SU-DHL-6 (cell line): ENCODE results near the gene CLCN7.

Experiments
- CTCF ChIP-seq: fragments of 200-600 bp; sonication (generic); IDR thresholded peaks from one replicate; pipeline ENCODE4 v1.5.1; 2017; ENCODE audit warnings: antibody characterized with exemption, mild to moderate bottlenecking, low read length, moderate library complexity; ENCODE audit not compliant: insufficient read depth, poor library complexity, severe bottlenecking
- EZH2phosphoT487 ChIP-seq: fragments of 200-600 bp; sonication (generic), shearing (Covaris generic); conservative IDR thresholded peaks from 2 replicates; pipeline ENCODE4 v1.6.1; 2018; ENCODE audit warnings: mild to moderate bottlenecking, antibody characterized with exemption, low read length, moderate library complexity, mixed read lengths

GRCh38 chr16:1454561-1454960 is 20.3 kb downstream of the CLCN7 start:
- no peak for TF ChIP-seq CTCF
- TF ChIP-seq EZH2phosphoT487 = no peak
